GM12878 (cell line): ENCODE data around the gene AXDND1. TPM values are rescaled to one million over a fixed set of nuclear protein-coding genes. Genes with fewer than 3 reads are reported as not detected.
"Not testable (repeated sequence)": the region's sequence is repeated elsewhere in the genome, so short reads cannot be mapped to it uniquely, and the experiment has no call there.

ENCODE experiments used
- ATAC-seq: fragments of 200-7000 bp; cut with Tn5 transposase; 3 replicates; pipeline ENCODE4 v1.9.1; 2020; ENCODE audit warnings: mild to moderate bottlenecking, moderate library complexity
- BruUV-seq: library from RNA; stranded (reverse); fragments of 400-500 nt; replicated peaks from 2 replicates; lab custom pipeline; 2021; lab: Mats Ljungman, UMichigan
- CTCF ChIA-PET: fragments of 300-600 bp; sonication (Branson Sonifier 250); formaldehyde crosslinking; extraction: SDS; loops from one replicate; lab custom pipeline; 2021; ENCODE audit warnings: inconsistent platforms; lab: Yijun Ruan, JAX
- POLR2A ChIA-PET: fragments of 350-600 bp; formaldehyde crosslinking; extraction: SDS; loops from one replicate; lab custom pipeline; 2021; ENCODE audit warnings: inconsistent platforms; lab: Charles Lee
- RAD21 ChIA-PET: fragments of 300-600 bp; sonication (Branson Sonifier 250); formaldehyde crosslinking; loops from one replicate; lab custom pipeline; 2023; ENCODE audit warnings: antibody characterized with exemption; ENCODE audit not compliant: unreplicated experiment; lab: Charles Lee
- SMC1A ChIA-PET: fragments of 300-600 bp; sonication (Branson Sonifier 250); formaldehyde crosslinking; loops from one replicate; lab custom pipeline; 2023; ENCODE audit not compliant: unreplicated experiment, uncharacterized antibody; lab: Charles Lee
- DNase-seq: peaks from one replicate; pipeline ENCODE4 v3.0.0-alpha.2; 2011; ENCODE audit warnings: low read depth, low spot score
- FAIRE-seq: peaks from 3 replicates; lab custom pipeline; 2011; peaks lifted over from hg19 to GRCh38; lab: Jason Lieb, UNC
- H2AFZ ChIP-seq: 2 replicates; pipeline ENCODE4 v1.6.0; 2011; ENCODE audit warnings: low read depth, low read length, control low read depth; ENCODE audit not compliant: control insufficient read depth
- H3K27ac ChIP-seq: 2 replicates; pipeline ENCODE4 v1.5.1; 2011; ENCODE audit warnings: control low read depth; ENCODE audit not compliant: control insufficient read depth, insufficient read depth
- H3K27me3 ChIP-seq, 2 experiments: replicated peaks in 1 of 2; 2 replicates each; pipeline versions ENCODE4 v1.6.0 to v1.6.1; 2011; ENCODE audit warnings: low read length in 1 of 2; ENCODE audit not compliant: control insufficient read depth in 2 of 2, insufficient read depth in 2 of 2
- H3K36me3 ChIP-seq, 2 experiments: 2 replicates each; pipeline ENCODE4 v1.5.1; 2011; ENCODE audit warnings: low read length in 1 of 2; ENCODE audit not compliant: control insufficient read depth in 2 of 2, insufficient read depth in 2 of 2
- H3K4me1 ChIP-seq: 2 replicates; pipeline ENCODE4 v1.6.1; 2011; ENCODE audit warnings: mild to moderate bottlenecking, low read length, moderate library complexity, mixed read lengths; ENCODE audit not compliant: control insufficient read depth, insufficient read depth
- H3K4me2 ChIP-seq: 2 replicates; pipeline ENCODE4 v1.6.0; 2011; ENCODE audit warnings: control low read depth; ENCODE audit not compliant: control insufficient read depth, insufficient read depth
- H3K4me3 ChIP-seq: fragments of 200-600 bp; sonication (generic); 2 replicates; pipeline ENCODE4 v1.5.1; 2016
- H3K79me2 ChIP-seq: 2 replicates; pipeline ENCODE4 v1.6.0; 2011; ENCODE audit warnings: low read length; ENCODE audit not compliant: control insufficient read depth, insufficient read depth
- H3K9ac ChIP-seq: 2 replicates; pipeline ENCODE4 v1.8.0; 2011; ENCODE audit warnings: low read length, control low read depth, mixed read lengths; ENCODE audit not compliant: control insufficient read depth, insufficient read depth
- H3K9me3 ChIP-seq: replicated peaks from 3 replicates; pipeline ENCODE4 v1.5.1; 2011; ENCODE audit warnings: mild to moderate bottlenecking, low read length; ENCODE audit not compliant: control insufficient read depth, insufficient read depth
- H4K20me1 ChIP-seq: 2 replicates; pipeline ENCODE4 v1.6.0; 2011; ENCODE audit not compliant: control insufficient read depth, insufficient read depth
- WGBS: methylation state at CpG from one replicate; pipeline ENCODE4 v1.1.6; 2016; ENCODE audit warnings: low lambda C conversion rate; ENCODE audit not compliant: insufficient replicate concordance, insufficient coverage; ENCODE audit errors: missing lambda C conversion rate; 5-methylcytosine and 5-hydroxymethylcytosine counted together
- in situ Hi-C: fragments of 300-500 bp; cut with MboI; formaldehyde crosslinking; loops from 9 replicates; pipeline ENCODE4 v1.14.3; 2018; ENCODE audit warnings: mixed read lengths
- intact Hi-C: fragments of 100-400 bp; cut with micrococcal nuclease; formaldehyde crosslinking; loops from one replicate; pipeline ENCODE4 v1.14.2; 2022; ENCODE audit not compliant: unreplicated experiment
- polyA plus RNA-seq, 11 experiments: library from polyadenylated mRNA; depleted of rRNA in 4 of 11; unstranded in 6 of 11; stranded (reverse) in 5 of 11; fragments of >200 nt; fragmentation: Nextera tagmentation in 4 of 11; fragmentation: Illumina TruSeq in 1 of 11; extraction: Ambion mirVana in 4 of 11; extraction: Trizol in 1 of 11; gene quantifications; 1 replicate in 1 of 11; 2 replicates in 10 of 11; pipeline versions ENCODE4 v1.2.1 to v1.2.3, GENCODE V29; 2011 to 2016; ENCODE audit warnings: inconsistent platforms in 2 of 11, missing spikeins in 2 of 11, low read depth in 1 of 11
- total RNA-seq, 4 experiments: library from RNA; depleted of rRNA in 3 of 4; stranded (reverse); fragments of >200 nt in 3 of 4; fragmentation: Illumina TruSeq in 1 of 4; extraction: Trizol in 1 of 4; gene quantifications; 2 replicates each; pipeline versions ENCODE4 v1.2.1 to v1.2.3, GENCODE V29; 2013 to 2021

The AXDND1 gene
- total and polyA plus RNA-seq, 10 of the 15 experiments (the other 5 are each of a cell fraction or from before 2014, with no cell fraction given), result 0.12 to 0.84 (median 0.42) TPM

DNA sequence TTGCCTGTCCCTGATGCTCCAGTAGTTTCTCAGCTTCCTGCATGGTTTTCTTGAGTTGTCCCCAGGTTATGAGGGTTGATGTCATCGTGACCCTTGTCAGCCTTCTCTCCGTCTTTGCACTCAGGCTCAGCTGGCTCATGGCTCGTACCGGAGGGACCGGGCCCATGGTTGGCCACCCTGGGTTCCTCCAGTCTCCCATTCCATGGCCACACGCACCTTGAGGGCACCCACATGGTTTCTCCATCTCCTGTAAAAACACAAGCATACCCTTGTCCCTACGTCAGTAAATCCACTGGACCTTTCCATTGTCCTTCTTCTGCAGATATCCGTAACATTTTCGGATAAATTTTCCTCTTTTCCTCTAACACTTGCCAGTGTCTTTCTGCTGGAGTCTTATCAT, 73.9 kb downstream of the AXDND1 start:
- POLR2A ChIA-PET, SMC1A ChIA-PET, H3K4me3 ChIP-seq, RAD21 ChIA-PET, H2AFZ ChIP-seq, FAIRE-seq, H3K27ac ChIP-seq, H3K36me3 ChIP-seq, H3K27me3 ChIP-seq, intact Hi-C loops, BruUV-seq, ATAC-seq, in situ Hi-C loops, H3K79me2 ChIP-seq, H3K9ac ChIP-seq, H3K4me2 ChIP-seq, H4K20me1 ChIP-seq, H3K9me3 ChIP-seq, H3K4me1 ChIP-seq, CTCF ChIA-PET, DNase-seq: not testable (repeated sequence)
- 60% methylated on average over 9 of the region's 9 CpGs for WGBS

- H3K27ac ChIP-seq, DNase-seq, H3K9me3 ChIP-seq, H4K20me1 ChIP-seq, H3K4me2 ChIP-seq, CTCF ChIA-PET, H3K9ac ChIP-seq, POLR2A ChIA-PET, BruUV-seq, H3K27me3 ChIP-seq, H3K4me3 ChIP-seq, ATAC-seq, RAD21 ChIA-PET, H3K36me3 ChIP-seq, intact Hi-C loops, in situ Hi-C loops, FAIRE-seq, H3K79me2 ChIP-seq, H3K4me1 ChIP-seq, SMC1A ChIA-PET, H2AFZ ChIP-seq: not testable (repeated sequence)
- WGBS, result 25% methylated on average over 2 of the region's 2 CpGs
Observed at GRCh38 chr1:179440301-179440700, 74.5 kb downstream of the AXDND1 start.
